Peyer's patch (tissue), 4 donors: Measurements from ENCODE around the gene TACC2. TPM values are rescaled to one million over a fixed set of nuclear protein-coding genes. Genes with fewer than 3 reads are reported as not detected.

ENCODE experiments used
- DNase-seq, 3 donors: peaks; one replicate each; pipeline ENCODE4 v3.0.0-alpha.2; 2017 to 2019
- H3K27ac ChIP-seq, 4 donors: fragments of 200-600 bp; sonication (generic); one replicate each; pipeline ENCODE4 v1.5.1; 2016 to 2019
- H3K27me3 ChIP-seq, 2 donors: fragments of 200-600 bp; sonication (generic); one replicate each; pipeline ENCODE4 v1.5.1; 2019
- H3K36me3 ChIP-seq, 3 donors: fragments of 200-600 bp; sonication (generic); one replicate each; pipeline ENCODE4 v1.5.1; 2016 to 2019
- H3K4me1 ChIP-seq, 4 donors: fragments of 200-600 bp; sonication (generic); one replicate each; pipeline ENCODE4 v1.5.1; 2016 to 2019
- H3K4me3 ChIP-seq, 4 donors: fragments of 200-600 bp; sonication (generic); 1 replicate in 3 of 4; 2 replicates in 1 of 4; pipeline ENCODE4 v1.5.1; 2016 to 2019; ENCODE audit warnings: mild to moderate bottlenecking in 1 of 4
- H3K9me3 ChIP-seq, 4 donors: fragments of 200-600 bp; sonication (generic); one replicate each; pipeline ENCODE4 v1.5.1; 2016 to 2019; ENCODE audit warnings: mild to moderate bottlenecking in 1 of 4
- CTCF ChIP-seq, 6 experiments: fragments of 450-650 bp in 4 of 6; fragments of 200-600 bp in 2 of 6; sonication (generic) in 1 of 6; IDR thresholded peaks; one replicate each; pipeline ENCODE4 v1.5.1; 2017 to 2019; ENCODE audit warnings: antibody characterized with exemption in 6 of 6, mild to moderate bottlenecking in 3 of 6, moderate library complexity in 1 of 6
- POLR2A ChIP-seq, 2 donors: fragments of 450-650 bp; IDR thresholded peaks; one replicate each; pipeline ENCODE4 v1.5.1; 2017; ENCODE audit warnings: antibody characterized with exemption in 2 of 2, mild to moderate bottlenecking in 2 of 2, moderate library complexity in 2 of 2
- total RNA-seq, 4 donors: library from RNA; depleted of rRNA; stranded (reverse); fragments of >200 nt; gene quantifications; one replicate each; pipeline ENCODE4 v1.1.0, GENCODE V29; 2016

TACC2 gene
- total RNA-seq, 4 donors from 2014 or later = 91.6 to 140 (median 109) TPM

- Histone ChIP-seq H3K4me3 (no peak overlapping the region), H3K27me3 (no peaks in the 10 kb centered on the region), H3K36me3 (peaks cover 0 to 12% (median 0%) of the 10 kb centered on the region in 3 donors), H3K9me3 (no peaks in the 10 kb centered on the region), H3K4me1 (peaks cover 0 to 7% (median 0%) of the 10 kb centered on the region in 4 donors), H3K27ac (peak overlapping the region in 1 of 4 donors; percentile 35)
- DNase-seq = no peak
- TF ChIP-seq CTCF (IDR thresholded peaks at IDR 0.05) = peak in 1 of 6 experiments; percentile 9
- no peak for TF ChIP-seq POLR2A (IDR thresholded peaks at IDR 0.05)
These were observed 132.1 kb downstream of the TACC2 start for GRCh38 chr10:122121059-122121458.

- Histone ChIP-seq H3K9me3 (no peaks in the 10 kb centered on the region), H3K36me3 (peaks cover 0 to 12% (median 0%) of the 10 kb centered on the region in 3 donors), H3K4me1 (peaks cover 0 to 14% (median 3%) of the 10 kb centered on the region in 4 donors), H3K27ac (no peak overlapping the region), H3K4me3 (no peak overlapping the region), H3K27me3 (no peaks in the 10 kb centered on the region)
- TF ChIP-seq POLR2A (IDR thresholded peaks at IDR 0.05) (no peak), CTCF (IDR thresholded peaks at IDR 0.05) (no peak)
- no peak for DNase-seq
These were observed 133.5 kb downstream of the TACC2 start for GRCh38 chr10:122122493-122122892.

GRCh38 chr10:122123186-122123585 is 134.2 kb downstream of the TACC2 start:
- TF ChIP-seq POLR2A (IDR thresholded peaks at IDR 0.05) (no peak), CTCF (IDR thresholded peaks at IDR 0.05) (no peak)
- Histone ChIP-seq H3K4me3 (no peak overlapping the region), H3K27me3 (no peaks in the 10 kb centered on the region), H3K4me1 (peaks cover 0 to 21% (median 3%) of the 10 kb centered on the region in 4 donors), H3K27ac (no peak overlapping the region), H3K36me3 (peaks cover 0 to 12% (median 0%) of the 10 kb centered on the region in 3 donors), H3K9me3 (no peaks in the 10 kb centered on the region)
- DNase-seq = no peak

- peaks cover 0 to 18% (median 3%) of the 10 kb centered on the region in 4 donors for H3K4me1 ChIP-seq
- no peak overlapping the region for H3K27ac ChIP-seq
- DNase-seq = no peak
- no peak overlapping the region for H3K4me3 ChIP-seq
- no peaks in the 10 kb centered on the region for H3K9me3 ChIP-seq
- H3K27me3 ChIP-seq = no peaks in the 10 kb centered on the region
- H3K36me3 ChIP-seq = peaks cover 0 to 12% (median 0%) of the 10 kb centered on the region in 3 donors
- no peak for TF ChIP-seq POLR2A (IDR thresholded peaks at IDR 0.05)
- no peak for TF ChIP-seq CTCF (IDR thresholded peaks at IDR 0.05)
These were observed 135.4 kb downstream of the TACC2 start for GRCh38 chr10:122124342-122124741.

GRCh38 chr10:122124808-122125207 is 135.8 kb downstream of the TACC2 start:
- TF ChIP-seq CTCF (IDR thresholded peaks at IDR 0.05) = no peak
- TF ChIP-seq POLR2A (IDR thresholded peaks at IDR 0.05) = no peak
- Histone ChIP-seq H3K4me1 (peaks cover 0 to 17% (median 3%) of the 10 kb centered on the region in 4 donors), H3K36me3 (peaks cover 0 to 12% (median 0%) of the 10 kb centered on the region in 3 donors), H3K27me3 (no peaks in the 10 kb centered on the region), H3K9me3 (no peaks in the 10 kb centered on the region), H3K27ac (no peak overlapping the region), H3K4me3 (no peak overlapping the region)
- no peak for DNase-seq
